K562 (cell line): ENCODE measurements around the gene E2F1. TPM values are rescaled to one million over a fixed set of nuclear protein-coding genes. Genes with fewer than 3 reads are reported as not detected.

Source experiments
- CCNT2 ChIP-seq: IDR thresholded peaks from 2 replicates; pipeline ENCODE4 v1.6.1; 2011; ENCODE audit warnings: borderline replicate concordance, low read depth, mild to moderate bottlenecking, moderate library complexity, mixed read lengths, low read length; ENCODE audit not compliant: insufficient read length; ENCODE audit errors: extremely low read depth
- CHD2 ChIP-seq: IDR thresholded peaks from 2 replicates; pipeline ENCODE4 v1.6.1; 2011; ENCODE audit warnings: low read depth, low read length
- FUS ChIP-seq: fragments of 200-400 bp; formaldehyde crosslinking; optimal IDR thresholded peaks from 2 replicates; pipeline ENCODE3; 2017; ENCODE audit warnings: low read depth, low read length
- MCM5 ChIP-seq: fragments of 450-650 bp; IDR thresholded peaks from 2 replicates; pipeline ENCODE4 v1.6.1; 2016; ENCODE audit warnings: low read depth
- MEF2D ChIP-seq: conservative IDR thresholded peaks from 2 replicates; pipeline ENCODE4 v1.6.1; 2016; ENCODE audit warnings: low read depth, missing genetic modification characterization, missing compliant biosample characterization
- NBN ChIP-seq: fragments of 450-650 bp; IDR thresholded peaks from 2 replicates; pipeline ENCODE4 v1.6.1; 2016; ENCODE audit warnings: low read depth, mild to moderate bottlenecking
- NR2C1 ChIP-seq, 2 experiments: fragments of 450-650 bp; IDR thresholded peaks; 2 replicates each; pipeline ENCODE4 v1.6.1; 2017; ENCODE audit warnings: mild to moderate bottlenecking in 2 of 2, antibody characterized with exemption in 1 of 2, inconsistent platforms in 1 of 2, missing compliant biosample characterization in 1 of 2, missing genetic modification characterization in 1 of 2
- NR3C1 ChIP-seq: sonication (generic); formaldehyde crosslinking; IDR thresholded peaks from 2 replicates; pipeline ENCODE4 v1.8.1; 2022; ENCODE audit warnings: missing genetic modification reagents
- OTX1 ChIP-seq: fragments of 450-650 bp; formaldehyde crosslinking; IDR thresholded peaks from 2 replicates; pipeline ENCODE4 v1.4.0; 2022; ENCODE audit warnings: mild to moderate bottlenecking
- RBM34 ChIP-seq: fragments of 200-400 bp; formaldehyde crosslinking; IDR thresholded peaks from 2 replicates; pipeline ENCODE4 v1.6.1; 2018; ENCODE audit warnings: low read length, borderline replicate concordance; ENCODE audit not compliant: insufficient read depth
- SAFB ChIP-seq: fragments of 200-400 bp; formaldehyde crosslinking; IDR thresholded peaks from 2 replicates; pipeline ENCODE4 v1.6.1; 2017; ENCODE audit warnings: low read depth, low read length, borderline replicate concordance
- SRSF1 ChIP-seq: fragments of 200-400 bp; formaldehyde crosslinking; IDR thresholded peaks from 2 replicates; pipeline ENCODE4 v1.6.1; 2017; ENCODE audit warnings: mild to moderate bottlenecking, low read depth, low read length, moderate library complexity
- YBX1 ChIP-seq: fragments of 450-650 bp; IDR thresholded peaks from 2 replicates; pipeline ENCODE4 v1.7.1; 2016; ENCODE audit warnings: mild to moderate bottlenecking
- ZBTB8A ChIP-seq: fragments of 450-650 bp; IDR thresholded peaks from 2 replicates; pipeline ENCODE4 v1.6.1; 2018; ENCODE audit warnings: mild to moderate bottlenecking, moderate library complexity; ENCODE audit not compliant: partially characterized antibody
- ZC3H8 ChIP-seq: fragments of 450-650 bp; IDR thresholded peaks from 2 replicates; pipeline ENCODE4 v1.6.1; 2017
- ZNF133 ChIP-seq: fragments of 250-450 bp; sonication (Bioruptor Pico); IDR thresholded peaks from 2 replicates; pipeline ENCODE4 v1.4.0; 2020; ENCODE audit warnings: mild to moderate bottlenecking
- ZNF146 ChIP-seq: IDR thresholded peaks from one replicate; pipeline ENCODE4 v1.6.1; 2018; ENCODE audit warnings: missing compliant biosample characterization; ENCODE audit not compliant: unreplicated experiment
- ZNF445 ChIP-seq: fragments of 250-450 bp; sonication (Bioruptor Pico); IDR thresholded peaks from 2 replicates; pipeline ENCODE4 v1.4.0; 2020; ENCODE audit warnings: low read depth, mild to moderate bottlenecking, moderate library complexity
- ZNF586 ChIP-seq: fragments of 450-650 bp; formaldehyde crosslinking; conservative IDR thresholded peaks from 2 replicates; pipeline ENCODE4 v1.4.0; 2020; ENCODE audit warnings: mild to moderate bottlenecking, moderate library complexity
- ZNF766 ChIP-seq: fragments of 200-800 bp; sonication (Bioruptor generic); conservative IDR thresholded peaks from 2 replicates; pipeline ENCODE4 v1.6.1; 2016; ENCODE audit warnings: missing genetic modification characterization, missing compliant biosample characterization
- ZNF785 ChIP-seq: fragments of 250-450 bp; sonication (Bioruptor Pico); IDR thresholded peaks from 2 replicates; pipeline ENCODE4 v1.4.0; 2020; ENCODE audit warnings: mild to moderate bottlenecking
- polyA plus RNA-seq, 8 experiments: library from polyadenylated mRNA; depleted of rRNA in 4 of 8; stranded (reverse) in 5 of 8; unstranded in 3 of 8; fragments of >200 nt; fragmentation: Nextera tagmentation in 2 of 8; fragmentation: Illumina TruSeq in 1 of 8; extraction: Ambion mirVana in 2 of 8; extraction: Trizol in 1 of 8; gene quantifications; 2 replicates each; pipeline versions ENCODE4 v1.2.1 to v1.2.3, GENCODE V29; 2011 to 2014; ENCODE audit warnings: inconsistent platforms in 1 of 8, missing spikeins in 1 of 8
- total RNA-seq, 7 experiments: library from RNA; depleted of rRNA in 6 of 7; stranded (reverse); fragments of >200 nt in 6 of 7; fragmentation: Illumina TruSeq in 2 of 7; extraction: Trizol in 2 of 7; gene quantifications; 2 replicates each; pipeline versions ENCODE4 v1.2.1 to v1.2.3, GENCODE V29; 2011 to 2021; ENCODE audit warnings: low replicate concordance in 1 of 7
- TF ChIP-seq, protein P1 (sequence below): sonication (generic); formaldehyde crosslinking; IDR thresholded peaks from 2 replicates; pipeline ENCODE4 v1.8.0; 2022; ENCODE audit warnings: missing genetic modification reagents, mild to moderate bottlenecking, borderline replicate concordance
- TF ChIP-seq, protein P2 (sequence below): fragments of 250-450 bp; sonication (Bioruptor Pico); IDR thresholded peaks from 2 replicates; pipeline ENCODE4 v1.5.0; 2021
- TF ChIP-seq, protein P3 (sequence below): fragments of 450-650 bp; IDR thresholded peaks from 2 replicates; pipeline ENCODE4 v1.6.1; 2016; ENCODE audit warnings: missing biosample characterization, missing genetic modification characterization
- TF ChIP-seq, protein P4 (sequence below), 2 experiments: IDR thresholded peaks; 2 replicates each; pipeline ENCODE4 v1.6.1; 2011; ENCODE audit warnings: borderline replicate concordance in 1 of 2, control low read depth in 1 of 2, low read depth in 1 of 2, low read length in 1 of 2, mild to moderate bottlenecking in 1 of 2, mixed read lengths in 1 of 2, moderate library complexity in 1 of 2; ENCODE audit not compliant: insufficient read depth in 1 of 2, insufficient read length in 1 of 2, poor library complexity in 1 of 2, severe bottlenecking in 1 of 2; ENCODE audit errors: extremely low read depth in 1 of 2

Gene E2F1
- total and polyA plus RNA-seq, 9 of the 15 experiments (the other 6 are each of a cell fraction or from before 2014, with no cell fraction given): 0.14 to 30.6 (median 13.1) TPM

DNA sequence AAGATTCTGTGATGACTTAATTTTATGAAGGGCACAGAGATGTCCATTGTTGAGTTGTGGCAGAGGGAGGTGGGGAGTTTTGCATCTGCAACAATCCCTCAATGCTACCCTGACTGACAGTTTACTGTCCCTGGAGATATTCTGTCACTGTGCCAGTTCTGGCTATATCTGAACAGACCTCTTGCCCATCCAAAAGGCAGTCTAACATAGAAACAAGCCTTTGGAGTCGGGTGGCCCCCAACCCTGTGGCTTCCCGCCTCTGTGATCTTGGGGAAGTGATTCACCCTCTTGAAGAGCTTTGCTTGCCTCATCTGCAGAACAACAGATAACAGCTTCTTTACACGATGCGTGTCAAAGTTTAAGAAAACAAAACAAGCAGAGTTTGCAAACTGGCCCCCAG lies 3.8 kb upstream of the E2F1 start (continued):
- TF ChIP-seq MEF2D (no peak), NR2C1 (IDR thresholded peaks at IDR 0.05) (peak; percentile 92), NR2C1 (tag; IDR thresholded peaks at IDR 0.05) (peak; percentile 95), FUS (no peak), SAFB (no peak), ZNF586 (no peak), ZC3H8 (no peak), ZNF133 (CRISPR knock-in tag) (no peak), MCM5 (no peak), SRSF1 (no peak), OTX1 (CRISPR knock-in tag) (no peak), NR3C1 (no peak), ZBTB8A (no peak), ZNF146 (CRISPR knock-in tag) (no peak), NBN (peak; percentile 33; the same call in 1 of the 2 replicates), CCNT2 (peak; percentile 59), RBM34 (no peak), CHD2 (no peak), ZNF785 (CRISPR knock-in tag) (no peak), ZNF445 (CRISPR knock-in tag) (no peak), YBX1 (no peak), ZNF766 (CRISPR knock-in tag) (no peak)
- TF ChIP-seq, protein P1, sequence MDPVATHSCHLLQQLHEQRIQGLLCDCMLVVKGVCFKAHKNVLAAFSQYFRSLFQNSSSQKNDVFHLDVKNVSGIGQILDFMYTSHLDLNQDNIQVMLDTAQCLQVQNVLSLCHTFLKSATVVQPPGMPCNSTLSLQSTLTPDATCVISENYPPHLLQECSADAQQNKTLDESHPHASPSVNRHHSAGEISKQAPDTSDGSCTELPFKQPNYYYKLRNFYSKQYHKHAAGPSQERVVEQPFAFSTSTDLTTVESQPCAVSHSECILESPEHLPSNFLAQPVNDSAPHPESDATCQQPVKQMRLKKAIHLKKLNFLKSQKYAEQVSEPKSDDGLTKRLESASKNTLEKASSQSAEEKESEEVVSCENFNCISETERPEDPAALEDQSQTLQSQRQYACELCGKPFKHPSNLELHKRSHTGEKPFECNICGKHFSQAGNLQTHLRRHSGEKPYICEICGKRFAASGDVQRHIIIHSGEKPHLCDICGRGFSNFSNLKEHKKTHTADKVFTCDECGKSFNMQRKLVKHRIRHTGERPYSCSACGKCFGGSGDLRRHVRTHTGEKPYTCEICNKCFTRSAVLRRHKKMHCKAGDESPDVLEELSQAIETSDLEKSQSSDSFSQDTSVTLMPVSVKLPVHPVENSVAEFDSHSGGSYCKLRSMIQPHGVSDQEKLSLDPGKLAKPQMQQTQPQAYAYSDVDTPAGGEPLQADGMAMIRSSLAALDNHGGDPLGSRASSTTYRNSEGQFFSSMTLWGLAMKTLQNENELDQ: no peak
- TF ChIP-seq, protein P2, sequence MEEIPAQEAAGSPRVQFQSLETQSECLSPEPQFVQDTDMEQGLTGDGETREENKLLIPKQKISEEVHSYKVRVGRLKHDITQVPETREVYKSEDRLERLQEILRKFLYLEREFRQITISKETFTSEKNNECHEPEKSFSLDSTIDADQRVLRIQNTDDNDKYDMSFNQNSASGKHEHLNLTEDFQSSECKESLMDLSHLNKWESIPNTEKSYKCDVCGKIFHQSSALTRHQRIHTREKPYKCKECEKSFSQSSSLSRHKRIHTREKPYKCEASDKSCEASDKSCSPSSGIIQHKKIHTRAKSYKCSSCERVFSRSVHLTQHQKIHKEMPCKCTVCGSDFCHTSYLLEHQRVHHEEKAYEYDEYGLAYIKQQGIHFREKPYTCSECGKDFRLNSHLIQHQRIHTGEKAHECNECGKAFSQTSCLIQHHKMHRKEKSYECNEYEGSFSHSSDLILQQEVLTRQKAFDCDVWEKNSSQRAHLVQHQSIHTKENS (CRISPR knock-in tag): no peak
- TF ChIP-seq, protein P3, sequence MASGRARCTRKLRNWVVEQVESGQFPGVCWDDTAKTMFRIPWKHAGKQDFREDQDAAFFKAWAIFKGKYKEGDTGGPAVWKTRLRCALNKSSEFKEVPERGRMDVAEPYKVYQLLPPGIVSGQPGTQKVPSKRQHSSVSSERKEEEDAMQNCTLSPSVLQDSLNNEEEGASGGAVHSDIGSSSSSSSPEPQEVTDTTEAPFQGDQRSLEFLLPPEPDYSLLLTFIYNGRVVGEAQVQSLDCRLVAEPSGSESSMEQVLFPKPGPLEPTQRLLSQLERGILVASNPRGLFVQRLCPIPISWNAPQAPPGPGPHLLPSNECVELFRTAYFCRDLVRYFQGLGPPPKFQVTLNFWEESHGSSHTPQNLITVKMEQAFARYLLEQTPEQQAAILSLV (tag): no peak
- TF ChIP-seq, protein P4, sequence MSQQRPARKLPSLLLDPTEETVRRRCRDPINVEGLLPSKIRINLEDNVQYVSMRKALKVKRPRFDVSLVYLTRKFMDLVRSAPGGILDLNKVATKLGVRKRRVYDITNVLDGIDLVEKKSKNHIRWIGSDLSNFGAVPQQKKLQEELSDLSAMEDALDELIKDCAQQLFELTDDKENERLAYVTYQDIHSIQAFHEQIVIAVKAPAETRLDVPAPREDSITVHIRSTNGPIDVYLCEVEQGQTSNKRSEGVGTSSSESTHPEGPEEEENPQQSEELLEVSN (IDR thresholded peaks at IDR 0.05; ENCODE audit: borderline replicate concordance in 1 of 2, extremely low read depth in 1 of 2, insufficient read depth in 1 of 2, insufficient read length in 1 of 2, low read depth in 1 of 2, low read length in 1 of 2, poor library complexity in 1 of 2, severe bottlenecking in 1 of 2): peak in 1 of 2 experiments; percentile 50
